GM21786 (cell line): Measurements from ENCODE around the gene FGFBP2.
A peak's percentile ranks its signal among the peaks of the same experiment; 100 is the strongest.
"Not testable (repeated sequence)": the region's sequence is repeated elsewhere in the genome, so short reads cannot be mapped to it uniquely, and the experiment has no call there.

Source experiments
- ATAC-seq: cut with Tn5 transposase; IDR thresholded peaks from one replicate; pipeline ENCODE4 v1.9.1; 2021; ENCODE audit not compliant: unreplicated experiment

FGFBP2 gene

DNA sequence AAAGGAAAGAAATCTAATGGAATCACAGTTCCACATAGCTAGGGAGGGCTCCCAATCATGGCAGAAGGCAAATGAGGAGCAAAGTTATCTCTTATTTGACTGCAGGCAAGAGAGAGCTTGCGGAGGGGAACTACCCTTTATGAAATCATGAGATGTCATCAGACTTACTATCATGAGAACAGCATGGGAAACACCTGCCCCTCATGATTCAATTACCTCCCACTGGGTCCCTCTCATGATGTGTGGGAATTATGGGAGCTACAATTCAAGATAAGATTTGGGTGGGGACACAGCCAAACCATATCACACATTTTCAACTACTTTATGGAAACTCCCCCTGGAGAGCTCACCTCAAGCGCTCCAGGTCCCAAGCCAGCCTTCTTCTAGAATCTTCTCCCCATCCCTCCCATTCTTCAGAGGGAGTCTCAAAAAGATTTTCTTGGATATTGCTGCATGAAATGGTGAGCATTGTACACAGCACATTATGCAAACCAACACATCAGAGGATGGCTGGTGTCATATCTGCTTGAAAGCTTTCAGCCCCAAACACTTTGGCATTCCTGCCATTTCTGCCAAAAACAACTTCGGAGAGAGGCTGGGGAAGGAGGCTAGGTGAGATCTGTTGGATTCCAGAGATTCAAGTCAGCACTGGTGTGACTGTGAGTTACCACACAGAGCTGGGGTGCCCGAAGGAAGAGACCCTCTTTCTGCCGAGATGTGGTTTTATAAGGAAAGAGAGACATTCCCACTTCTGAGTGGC lies 31.3 kb downstream of the FGFBP2 start:
- no peak for ATAC-seq

DNA sequence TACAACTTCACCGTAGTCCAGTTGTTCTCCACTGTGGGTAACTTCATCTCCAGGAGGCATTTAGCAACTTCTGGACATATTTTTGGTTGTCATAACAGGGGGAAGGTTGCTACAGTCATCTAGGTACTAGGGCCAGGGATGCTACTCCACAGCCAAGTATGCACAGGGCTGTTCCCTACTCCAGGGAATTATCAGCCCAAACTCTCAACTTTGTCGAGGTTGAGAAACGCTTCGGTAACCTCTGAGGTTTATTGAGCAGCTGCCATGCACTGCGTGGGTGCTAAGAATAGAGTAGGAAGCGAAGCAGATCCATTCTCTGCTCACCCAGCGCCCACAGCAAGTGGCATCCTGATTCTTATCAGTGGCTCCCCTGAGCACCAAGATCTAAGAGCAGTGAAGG lies 32.7 kb downstream of the FGFBP2 start:
- peak; percentile 49 for ATAC-seq

DNA sequence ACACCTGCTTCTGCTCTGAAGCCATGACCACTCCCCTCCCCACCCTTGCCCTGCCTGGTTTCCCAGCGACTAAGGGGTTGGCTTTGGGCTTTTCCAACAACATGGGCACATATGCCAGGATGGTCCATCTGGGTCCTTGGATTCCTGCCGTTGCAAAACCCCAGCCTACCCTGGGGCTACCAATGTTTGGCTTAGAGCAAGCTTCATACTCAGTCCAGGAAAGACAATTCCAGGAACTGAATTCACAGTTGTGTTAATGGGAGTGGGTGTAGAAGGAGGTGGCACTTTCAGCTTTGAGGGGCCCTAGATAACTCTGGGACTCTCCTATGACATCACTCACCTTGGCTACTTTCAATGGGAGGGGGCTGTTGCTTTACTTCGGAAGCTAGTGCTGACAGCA lies 33.4 kb downstream of the FGFBP2 start:
- ATAC-seq, result no peak

DNA sequence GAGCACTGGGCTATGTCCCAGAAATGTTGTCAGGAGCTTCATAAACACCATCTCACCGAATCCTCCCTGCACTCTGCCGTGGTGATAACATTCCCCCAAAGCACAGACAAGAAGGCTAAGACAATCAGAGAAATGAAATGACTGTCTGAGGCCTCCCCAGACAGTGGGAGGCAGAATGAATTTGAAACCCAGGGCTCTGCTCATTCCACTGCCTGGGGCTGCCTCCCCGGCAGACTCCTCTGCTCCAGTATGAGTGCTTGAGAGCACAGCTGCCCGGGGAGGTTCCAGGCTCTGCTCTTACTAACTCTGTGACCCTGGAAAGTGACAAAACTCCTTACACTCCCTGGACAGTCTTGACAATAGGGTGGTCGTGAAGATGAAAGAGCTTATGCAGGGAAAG lies 34.1 kb downstream of the FGFBP2 start:
- no peak for ATAC-seq

DNA sequence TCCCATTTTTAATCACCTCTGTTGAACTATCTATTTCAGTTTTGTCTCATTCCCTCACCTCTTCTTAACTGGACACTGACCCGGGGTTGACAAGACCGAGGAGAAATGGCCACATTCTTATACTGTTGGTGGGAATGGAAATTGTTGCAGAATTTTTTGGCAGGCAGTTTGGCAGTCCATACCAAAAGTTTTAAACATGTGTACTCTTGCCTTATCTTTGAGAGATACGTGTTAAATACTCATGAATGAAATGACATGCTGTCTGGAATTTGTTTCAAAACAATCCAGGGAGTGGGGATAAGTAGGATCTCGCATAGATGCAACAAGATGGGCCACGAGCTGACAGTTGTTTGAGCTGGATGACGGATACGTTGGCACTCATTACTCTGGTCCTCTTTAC lies 36.5 kb downstream of the FGFBP2 start:
- no peak for ATAC-seq

DNA sequence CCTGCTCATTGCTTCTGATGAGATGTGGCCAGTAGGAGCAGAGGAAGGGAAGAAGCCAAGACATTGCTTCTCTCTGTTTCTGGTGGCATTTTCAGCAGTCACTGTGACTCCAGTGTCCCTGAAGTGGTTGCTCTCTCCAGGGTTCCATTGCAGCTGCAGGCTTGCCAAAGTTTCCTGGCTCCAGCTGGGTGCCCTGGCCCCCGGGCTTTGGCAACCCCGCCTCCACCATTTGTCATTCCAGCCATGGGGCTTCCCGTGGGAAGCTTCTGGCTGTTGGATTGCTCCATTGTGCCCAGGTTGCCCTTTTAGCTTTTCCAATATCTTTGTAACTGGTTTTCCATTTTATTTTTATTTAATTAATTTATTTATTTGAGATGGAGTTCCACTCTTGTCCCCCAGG lies 37.1 kb downstream of the FGFBP2 start:
- ATAC-seq, result no peak

DNA sequence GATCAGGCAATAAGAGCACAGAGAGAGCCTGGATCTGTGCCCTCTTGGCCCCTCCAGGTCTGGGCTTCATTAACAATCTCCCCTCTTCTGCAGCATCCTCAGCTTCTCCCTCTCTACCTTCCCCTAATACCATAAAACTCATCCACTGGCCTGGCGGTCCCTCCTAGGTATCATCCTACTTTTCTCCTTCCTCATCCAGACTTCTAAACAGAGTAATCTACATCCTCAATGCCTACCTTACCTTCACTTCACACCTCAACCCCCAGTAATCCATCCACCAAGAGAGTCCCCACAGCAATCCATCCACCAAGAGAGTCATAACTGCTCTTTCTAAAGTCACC lies 41.4 kb downstream of the FGFBP2 start:
- no peak for ATAC-seq

DNA sequence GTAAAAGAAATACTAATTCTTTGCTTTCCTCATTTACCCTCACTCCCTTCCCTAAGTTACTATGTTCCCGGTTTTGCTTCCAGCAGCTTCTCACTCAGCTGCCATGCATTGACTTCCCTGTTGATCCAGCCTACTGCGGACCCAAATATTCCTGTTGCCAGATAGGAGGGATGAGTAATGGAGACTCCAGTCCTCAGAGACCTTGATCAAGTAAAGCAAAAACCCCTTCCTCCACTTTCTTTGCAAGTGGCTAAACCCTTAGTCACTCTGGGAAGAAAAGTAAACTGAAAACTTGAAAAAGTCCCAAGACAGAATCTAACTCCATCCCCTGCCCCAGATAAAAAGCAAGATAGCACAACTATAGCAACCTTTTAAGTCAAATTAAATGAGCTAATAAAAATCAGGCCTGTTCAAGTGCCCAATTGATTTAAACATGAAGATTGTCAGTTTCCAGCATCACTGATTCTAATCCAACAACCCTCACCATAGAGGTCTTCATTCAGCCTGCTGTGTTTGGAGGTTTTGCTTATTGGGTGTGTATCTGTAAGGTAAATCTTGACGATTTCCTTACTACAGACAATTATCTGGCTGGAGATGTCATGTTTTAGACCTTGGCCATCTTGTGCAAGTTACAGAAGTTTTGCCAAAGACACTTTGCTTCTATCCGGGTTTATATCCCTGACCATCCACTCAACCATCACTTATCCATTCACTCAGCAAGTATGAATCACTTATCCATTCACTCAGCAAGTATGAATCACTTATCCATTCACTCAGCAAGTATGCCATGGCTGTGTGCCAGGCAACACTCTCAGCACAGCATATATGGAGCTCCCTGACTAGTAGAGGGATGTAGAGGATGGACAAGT lies 42.0 kb downstream of the FGFBP2 start:
- no peak for ATAC-seq

DNA sequence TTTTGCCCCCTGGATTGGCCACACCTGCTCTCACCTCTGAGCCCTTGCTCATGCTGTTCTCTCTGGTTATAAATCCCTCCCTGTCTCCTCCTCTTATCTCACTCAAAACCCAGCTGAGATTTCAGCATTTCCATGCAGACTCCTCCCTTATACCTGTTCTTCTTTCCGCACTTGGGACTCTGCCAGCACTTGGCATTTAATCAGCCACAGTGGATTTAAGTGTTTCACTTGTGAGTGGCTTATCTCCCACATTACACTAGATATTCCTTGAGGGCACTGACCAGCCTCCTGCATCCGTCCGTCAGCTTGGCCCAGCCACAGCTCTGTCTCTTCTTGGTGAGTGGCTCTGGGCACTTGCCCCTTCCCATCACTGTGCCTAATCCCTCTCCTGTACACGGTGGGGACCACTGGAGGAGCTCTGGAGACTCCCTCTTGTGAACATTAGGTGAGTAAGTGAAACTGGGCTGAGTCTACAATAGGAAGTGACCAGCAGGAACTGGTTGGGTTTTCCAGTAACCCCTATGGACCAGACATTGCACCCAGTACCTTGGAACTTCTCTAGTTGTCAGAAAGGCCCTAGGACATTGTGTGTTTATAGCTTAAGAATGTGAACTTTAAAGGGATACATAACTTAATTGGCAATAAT lies 44.4 kb downstream of the FGFBP2 start:
- ATAC-seq, result no peak

DNA sequence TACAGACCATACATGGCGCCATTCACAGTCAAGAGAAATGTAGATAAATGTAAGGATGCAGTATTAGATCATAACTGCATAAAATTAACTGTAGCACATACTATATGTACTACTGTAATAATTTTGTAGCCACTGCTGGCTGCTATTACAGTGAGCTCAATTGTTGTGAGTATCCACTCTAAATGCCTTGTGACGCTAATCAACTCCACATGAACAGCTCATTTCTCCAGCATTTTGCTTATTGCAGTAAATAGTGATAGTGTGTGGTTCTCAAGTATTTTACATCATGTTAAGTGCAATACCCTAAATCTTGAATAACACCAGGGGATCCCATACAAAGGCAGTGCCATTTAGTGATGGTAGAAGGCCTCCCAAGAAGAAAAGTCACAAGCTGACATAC lies 45.7 kb downstream of the FGFBP2 start:
- no peak for ATAC-seq

DNA sequence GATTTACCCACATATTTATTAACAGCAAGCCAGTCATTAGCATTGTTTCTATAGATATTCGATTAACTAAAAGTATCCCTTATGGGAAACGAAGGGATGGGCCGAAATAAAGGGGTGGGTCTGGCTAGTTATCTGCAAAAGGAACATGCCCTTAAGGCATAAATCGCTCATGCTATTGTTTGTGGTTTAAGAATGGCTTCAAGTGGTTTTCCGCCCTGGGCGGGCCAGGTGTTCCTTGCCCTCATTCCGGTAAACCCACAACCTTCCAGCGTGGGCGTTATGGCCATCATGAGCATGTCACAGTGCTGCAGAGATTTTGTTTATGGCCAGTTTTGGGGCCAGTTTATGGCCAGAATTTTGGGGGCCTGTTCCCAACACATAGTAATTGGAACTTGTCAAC lies 46.6 kb downstream of the FGFBP2 start:
- ATAC-seq, result not testable (repeated sequence)

DNA sequence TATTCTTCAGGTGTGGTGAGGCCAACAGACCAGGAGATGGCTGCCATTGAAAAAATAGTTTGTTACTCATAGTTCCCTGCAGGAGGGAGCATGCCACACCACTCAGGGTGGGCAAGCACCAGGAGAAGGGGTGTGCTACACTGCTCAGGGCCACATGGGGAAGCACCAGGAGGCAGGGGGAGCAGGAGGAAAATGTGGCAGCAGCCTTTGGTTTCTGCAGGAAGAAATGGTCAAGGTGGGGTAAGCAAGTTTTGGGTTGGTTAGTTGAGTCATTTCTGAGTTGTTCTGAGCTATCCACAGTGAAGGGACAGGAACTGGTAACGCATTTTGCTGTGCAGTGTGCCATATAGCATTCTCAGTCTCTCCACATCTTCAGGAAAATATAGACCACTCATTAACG lies 48.2 kb downstream of the FGFBP2 start:
- ATAC-seq, result no peak

DNA sequence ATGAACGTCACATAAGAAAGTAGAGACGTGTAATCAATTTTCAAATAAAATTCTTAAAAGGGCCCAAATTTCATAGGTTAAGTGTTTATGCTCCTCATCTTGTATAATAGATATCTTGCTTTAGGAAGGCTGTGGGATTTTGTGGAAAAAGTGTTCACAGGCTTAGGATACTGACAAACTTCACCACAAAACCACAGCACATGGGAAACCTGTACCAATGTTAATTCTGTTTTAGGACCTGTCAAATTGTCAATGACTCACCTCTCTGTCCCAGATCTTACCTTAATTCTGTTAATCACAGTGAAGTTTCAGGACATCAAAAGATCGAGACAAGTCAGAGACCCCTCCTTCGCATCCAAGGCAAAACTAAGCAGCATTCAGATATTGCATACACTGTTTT lies 48.7 kb downstream of the FGFBP2 start:
- ATAC-seq, result no peak

DNA sequence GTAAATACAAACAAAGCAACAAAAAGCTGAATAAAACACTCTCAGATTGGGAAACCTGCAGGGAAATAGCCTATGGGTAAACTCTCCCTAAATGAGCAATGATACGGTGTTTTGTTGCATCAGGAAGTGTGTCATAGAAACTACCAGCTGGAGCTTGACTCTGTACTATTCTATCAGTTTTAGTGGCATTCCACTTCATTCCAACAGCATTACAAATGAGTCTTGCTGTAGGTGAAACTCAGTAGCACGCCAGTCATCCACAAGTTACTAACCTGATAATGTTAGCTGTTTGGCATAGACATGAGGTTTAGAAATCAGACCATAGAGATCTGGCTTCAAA lies 49.4 kb downstream of the FGFBP2 start:
- ATAC-seq, result no peak

DNA sequence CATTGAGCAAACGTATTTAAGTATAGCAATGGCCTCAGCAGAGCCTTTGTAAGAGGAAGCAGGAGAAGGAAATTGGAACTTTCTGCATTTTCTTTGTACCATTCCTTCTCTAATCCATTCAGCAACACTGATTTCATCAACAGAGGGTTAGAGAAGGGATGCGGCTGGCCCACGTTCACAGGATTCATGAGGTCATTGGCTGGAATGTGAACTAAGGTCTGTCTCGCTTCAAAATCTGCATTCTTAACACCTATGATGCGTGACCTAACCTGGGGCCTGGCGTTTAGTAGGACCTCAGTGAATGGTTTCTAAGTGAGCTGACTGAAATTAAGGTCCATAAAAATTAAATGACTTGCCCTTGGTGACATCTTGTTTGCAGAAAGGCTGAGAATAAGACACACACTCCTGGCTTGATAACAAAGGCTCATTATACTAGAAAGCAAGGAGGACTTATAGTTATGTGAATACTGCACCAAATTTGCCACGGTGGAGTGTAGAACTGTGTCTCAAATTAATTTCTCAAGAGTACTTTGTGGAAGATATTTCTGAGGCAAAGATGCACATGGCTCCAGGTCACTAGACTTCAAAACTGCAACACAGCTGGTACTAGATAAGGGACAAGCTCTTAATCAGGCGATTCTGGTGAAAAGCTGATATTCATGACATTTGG lies 49.9 kb downstream of the FGFBP2 start:
- ATAC-seq, result no peak

DNA sequence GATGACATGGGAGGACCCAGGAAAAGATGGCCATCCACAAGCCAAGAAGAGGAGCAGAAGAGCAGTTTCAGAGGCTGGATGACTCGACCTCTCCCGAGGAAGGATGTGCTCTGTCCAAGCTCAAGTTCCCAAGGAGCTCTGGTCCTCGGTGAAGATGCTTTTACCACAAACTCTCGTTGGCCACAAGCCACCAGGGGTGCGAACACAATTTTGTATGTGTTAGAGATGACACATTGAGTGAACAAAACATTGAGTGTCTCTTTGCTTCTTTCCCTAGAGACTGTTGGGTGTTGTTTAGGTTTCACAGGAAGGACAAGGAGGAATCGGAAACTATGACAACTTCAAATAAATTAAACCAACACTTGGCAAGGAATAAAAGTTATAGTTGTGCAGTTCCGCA lies 50.7 kb downstream of the FGFBP2 start:
- ATAC-seq, result no peak
